Thoracic aorta (tissue), 2 donors: ENCODE measurements around the gene LRCH3. TPM values are rescaled to one million over a fixed set of nuclear protein-coding genes. Genes with fewer than 3 reads are reported as not detected.

Experiments
- ATAC-seq: fragments of 150-250 bp; one replicate; pipeline ENCODE4 v1.8.0; 2017; ENCODE audit warnings: low read depth; ENCODE audit not compliant: insufficient number of reproducible peaks, low FRiP score
- DNase-seq: peaks from one replicate; pipeline ENCODE4 v3.0.0-alpha.2; 2020; ENCODE audit warnings: low spot score
- H3K27ac ChIP-seq, 2 donors: fragments of 200-600 bp; sonication (generic); 1 replicate in 1 of 2; 2 replicates in 1 of 2; pipeline ENCODE4 v1.5.1; 2016; ENCODE audit warnings: mild to moderate bottlenecking in 2 of 2, moderate library complexity in 2 of 2
- H3K27me3 ChIP-seq: fragments of 200-600 bp; sonication (generic); replicated peaks from 2 replicates; pipeline ENCODE4 v1.6.0; 2016; ENCODE audit warnings: mild to moderate bottlenecking; ENCODE audit not compliant: insufficient read depth
- H3K36me3 ChIP-seq: fragments of 200-600 bp; sonication (generic); one replicate; pipeline ENCODE4 v1.5.1; 2016
- H3K4me1 ChIP-seq, 2 donors: fragments of 200-600 bp; sonication (generic); 1 replicate in 1 of 2; 2 replicates in 1 of 2; pipeline versions ENCODE4 v1.5.1 to v1.6.0; 2016; ENCODE audit warnings: low read depth in 2 of 2, mild to moderate bottlenecking in 1 of 2; ENCODE audit not compliant: control insufficient read depth in 1 of 2
- H3K4me3 ChIP-seq: fragments of 200-600 bp; sonication (generic); 2 replicates; pipeline ENCODE4 v1.5.1; 2016; ENCODE audit warnings: mild to moderate bottlenecking
- H3K9me3 ChIP-seq: fragments of 200-600 bp; sonication (generic); 2 replicates; pipeline ENCODE4 v1.5.1; 2016
- total RNA-seq, 2 donors: library from RNA; depleted of rRNA; stranded (reverse); fragments of >200 nt; gene quantifications; one replicate each; pipeline versions ENCODE4 v1.1.0 to v1.2.3, GENCODE V29; 2016
- TF ChIP-seq, protein P1 (sequence below): fragments of 200-600 bp; sonication (generic); IDR thresholded peaks from one replicate; pipeline ENCODE4 v1.5.1; 2019; ENCODE audit warnings: antibody characterized with exemption

The LRCH3 gene
- total RNA-seq, 2 donors from 2014 or later, result 66.7 to 87.6 TPM

DNA sequence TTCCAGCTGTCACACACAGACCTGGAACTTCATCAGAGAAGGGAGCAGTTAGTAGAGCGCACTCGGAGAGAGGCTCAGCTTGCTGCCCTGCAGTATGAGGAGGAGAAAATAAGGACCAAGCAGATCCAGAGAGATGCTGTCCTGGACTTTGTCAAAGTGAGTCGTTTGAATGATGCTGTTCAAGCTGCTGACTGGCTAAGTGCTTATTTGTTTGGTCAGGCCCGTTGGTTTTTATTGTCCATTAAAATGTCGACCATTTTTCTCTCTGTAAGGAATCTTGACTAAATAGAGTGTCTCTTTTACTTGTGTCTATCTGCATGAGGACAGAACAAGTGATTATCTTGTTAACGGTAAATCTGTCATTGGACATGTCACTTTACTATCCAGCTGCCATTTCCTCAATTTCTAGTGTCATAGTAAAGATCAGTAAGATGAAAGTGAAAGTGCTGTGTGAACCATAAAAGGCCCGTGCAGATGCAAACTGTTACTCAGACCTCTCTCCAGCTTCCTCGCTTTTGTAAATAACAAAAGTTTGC is 56.9 kb downstream of the LRCH3 start:
- Histone ChIP-seq H3K36me3 (peaks cover 38% of the 10 kb centered on the region), H3K4me3 (no peak overlapping the region), H3K9me3 (no peaks in the 10 kb centered on the region), H3K27ac (no peak overlapping the region), H3K4me1 (no peaks in the 10 kb centered on the region), H3K27me3 (no peaks in the 10 kb centered on the region)
- DNase-seq (no peak), ATAC-seq (no peak)
- TF ChIP-seq, protein P1, sequence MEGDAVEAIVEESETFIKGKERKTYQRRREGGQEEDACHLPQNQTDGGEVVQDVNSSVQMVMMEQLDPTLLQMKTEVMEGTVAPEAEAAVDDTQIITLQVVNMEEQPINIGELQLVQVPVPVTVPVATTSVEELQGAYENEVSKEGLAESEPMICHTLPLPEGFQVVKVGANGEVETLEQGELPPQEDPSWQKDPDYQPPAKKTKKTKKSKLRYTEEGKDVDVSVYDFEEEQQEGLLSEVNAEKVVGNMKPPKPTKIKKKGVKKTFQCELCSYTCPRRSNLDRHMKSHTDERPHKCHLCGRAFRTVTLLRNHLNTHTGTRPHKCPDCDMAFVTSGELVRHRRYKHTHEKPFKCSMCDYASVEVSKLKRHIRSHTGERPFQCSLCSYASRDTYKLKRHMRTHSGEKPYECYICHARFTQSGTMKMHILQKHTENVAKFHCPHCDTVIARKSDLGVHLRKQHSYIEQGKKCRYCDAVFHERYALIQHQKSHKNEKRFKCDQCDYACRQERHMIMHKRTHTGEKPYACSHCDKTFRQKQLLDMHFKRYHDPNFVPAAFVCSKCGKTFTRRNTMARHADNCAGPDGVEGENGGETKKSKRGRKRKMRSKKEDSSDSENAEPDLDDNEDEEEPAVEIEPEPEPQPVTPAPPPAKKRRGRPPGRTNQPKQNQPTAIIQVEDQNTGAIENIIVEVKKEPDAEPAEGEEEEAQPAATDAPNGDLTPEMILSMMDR, result no peak

DNA sequence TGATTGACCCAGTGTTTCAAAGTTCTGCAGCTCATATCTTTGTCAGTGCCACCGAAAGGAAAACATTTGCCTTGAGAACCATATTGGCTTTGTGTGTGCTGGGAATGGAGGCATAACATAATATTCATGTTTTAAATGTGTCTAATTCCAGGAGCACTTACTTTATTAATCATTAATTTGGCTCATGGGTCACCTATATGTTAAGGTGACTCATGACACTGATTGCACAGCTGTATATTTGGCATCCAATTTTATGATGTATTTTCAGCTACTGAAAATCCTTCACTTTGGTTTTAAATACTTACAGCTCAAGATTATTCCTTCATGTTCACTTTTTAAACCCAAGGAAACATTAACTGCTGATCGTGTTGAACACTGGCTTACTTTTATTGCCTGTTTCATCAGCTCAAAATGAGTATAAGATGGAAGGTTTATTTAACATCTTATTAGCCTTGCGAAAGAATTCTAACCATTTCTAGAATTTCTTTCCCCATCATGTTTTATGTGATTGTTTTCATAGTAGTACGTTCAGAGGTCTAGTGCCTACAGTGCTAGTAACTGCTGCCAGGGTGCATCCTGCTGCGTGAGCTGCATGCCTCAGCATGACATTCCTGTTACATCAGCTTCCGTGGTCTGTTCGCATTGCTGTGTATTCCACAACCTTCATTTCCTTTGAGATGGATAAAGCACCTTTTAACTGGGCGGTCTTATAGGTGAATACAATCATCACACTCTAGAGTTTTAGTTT is 63.7 kb downstream of the LRCH3 start:
- ATAC-seq (no peak), DNase-seq (no peak)
- Histone ChIP-seq H3K4me1 (no peaks in the 10 kb centered on the region), H3K9me3 (no peaks in the 10 kb centered on the region), H3K36me3 (peaks cover 35% of the 10 kb centered on the region), H3K27ac (no peak overlapping the region), H3K27me3 (no peaks in the 10 kb centered on the region), H3K4me3 (no peak overlapping the region)
- TF ChIP-seq, protein P1, result no peak

DNA sequence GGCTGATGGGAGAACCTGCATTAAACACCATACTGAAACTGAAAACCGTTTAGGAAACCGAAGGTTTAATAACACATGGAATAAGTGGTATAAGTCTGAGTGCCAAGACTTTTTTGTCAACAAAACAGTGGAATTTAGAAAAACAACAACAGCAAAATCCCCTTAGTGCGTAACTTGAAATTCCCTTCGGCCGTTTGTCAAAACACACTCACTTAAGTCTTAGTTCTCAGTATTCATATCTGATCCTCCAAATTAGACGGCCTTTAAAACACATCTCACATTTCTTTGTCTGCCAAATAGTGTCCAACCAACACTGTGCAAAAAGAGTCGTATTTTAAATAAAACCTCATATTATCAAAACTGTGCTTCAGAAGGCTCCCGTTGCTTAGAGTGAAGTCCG is 64.5 kb downstream of the LRCH3 start:
- DNase-seq, result no peak
- peaks cover 36% of the 10 kb centered on the region for H3K36me3 ChIP-seq
- H3K27me3 ChIP-seq, result no peaks in the 10 kb centered on the region
- TF ChIP-seq, protein P1, result no peak
- ATAC-seq, result no peak
- no peaks in the 10 kb centered on the region for H3K4me1 ChIP-seq
- no peaks in the 10 kb centered on the region for H3K9me3 ChIP-seq
- H3K4me3 ChIP-seq, result no peak overlapping the region
- no peak overlapping the region for H3K27ac ChIP-seq

DNA sequence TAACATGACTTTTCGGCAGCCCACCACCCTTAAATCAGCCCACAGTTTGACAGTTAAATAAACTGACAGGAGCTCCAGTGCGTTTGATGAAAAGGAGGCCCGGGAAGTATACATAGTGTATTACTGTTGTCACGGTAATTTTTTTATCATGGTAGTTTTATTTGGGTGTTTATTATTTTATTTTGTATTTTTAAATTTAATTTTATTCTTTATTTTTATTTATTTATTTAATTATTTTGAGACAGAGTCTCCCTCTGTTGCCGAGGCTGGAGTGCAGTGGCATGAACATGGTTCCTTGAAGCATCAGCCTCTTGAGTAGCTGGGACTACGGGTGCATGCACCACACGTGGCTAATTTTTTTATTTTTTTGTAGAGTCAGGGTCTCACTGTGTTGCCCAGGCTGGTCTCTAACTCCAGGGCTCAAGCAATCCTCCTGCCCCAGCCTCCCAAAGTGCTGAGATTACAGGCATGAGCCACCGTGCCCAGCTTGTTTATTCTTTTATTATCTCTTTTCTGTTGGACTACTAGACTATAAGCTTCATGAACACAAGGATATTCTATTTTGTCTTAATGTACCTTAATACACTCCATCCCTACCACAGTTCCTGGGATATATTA is 65.3 kb downstream of the LRCH3 start:
- DNase-seq (no peak), ATAC-seq (no peak)
- Histone ChIP-seq H3K36me3 (peaks cover 36% of the 10 kb centered on the region), H3K4me1 (no peaks in the 10 kb centered on the region), H3K4me3 (no peak overlapping the region), H3K27me3 (no peaks in the 10 kb centered on the region), H3K27ac (no peak overlapping the region), H3K9me3 (no peaks in the 10 kb centered on the region)
- TF ChIP-seq, protein P1, result no peak

DNA sequence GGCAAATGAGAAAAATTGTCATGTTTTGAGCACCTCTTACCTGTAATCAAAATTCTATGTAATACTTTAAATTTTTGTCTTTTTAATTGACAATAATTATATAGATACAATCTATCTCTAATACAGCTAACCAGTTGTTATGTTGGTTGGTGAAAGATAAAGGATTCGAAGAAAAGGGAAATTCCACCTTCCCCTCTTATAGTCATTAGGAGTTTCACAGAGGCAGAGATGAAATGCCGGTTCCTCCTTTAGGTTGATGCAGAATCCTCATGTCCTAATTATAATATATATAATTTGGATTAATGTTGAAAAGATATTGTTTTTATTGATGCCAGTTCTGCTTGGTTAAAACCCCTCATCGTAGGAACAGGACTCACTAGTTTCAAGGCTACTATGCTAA is 67.1 kb downstream of the LRCH3 start:
- Histone ChIP-seq H3K9me3 (no peaks in the 10 kb centered on the region), H3K27ac (no peak overlapping the region), H3K4me1 (no peaks in the 10 kb centered on the region), H3K27me3 (no peaks in the 10 kb centered on the region), H3K36me3 (peaks cover 33% of the 10 kb centered on the region), H3K4me3 (no peak overlapping the region)
- DNase-seq, result no peak
- ATAC-seq, result no peak
- TF ChIP-seq, protein P1, result no peak
